Measurements from ENCODE around the gene ZBED3. TPM values are rescaled to one million over a fixed set of nuclear protein-coding genes. Genes with fewer than 3 reads are reported as not detected.

Gene ZBED3
- total RNA-seq, 4 donors from 2014 or later, result 0.83 to 3.7 (median 2.8) TPM

DNA sequence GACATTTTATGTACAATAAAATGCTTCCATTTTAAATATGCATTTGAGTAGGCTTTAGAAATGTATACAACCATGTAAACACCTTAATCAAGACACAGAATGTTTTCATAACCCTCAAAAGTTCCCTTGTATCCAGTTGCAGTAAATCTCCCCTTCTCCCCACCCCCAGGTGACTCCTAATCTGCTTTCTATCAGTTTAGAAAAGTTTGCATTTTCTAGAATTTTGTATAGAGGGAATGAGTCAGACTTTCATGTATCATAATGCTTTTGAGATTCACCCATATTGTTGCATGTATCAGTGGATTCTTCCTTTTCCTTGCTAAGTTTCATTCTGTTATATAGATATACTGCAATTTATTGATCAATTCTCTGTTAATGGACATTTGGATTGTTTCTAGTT is 17.7 kb upstream of the ZBED3 start:
- no peak for TF ChIP-seq POLR2AphosphoS5 (IDR thresholded peaks at IDR 0.05)
- no peak for TF ChIP-seq EP300 (IDR thresholded peaks at IDR 0.05)
- TF ChIP-seq, protein P1, sequence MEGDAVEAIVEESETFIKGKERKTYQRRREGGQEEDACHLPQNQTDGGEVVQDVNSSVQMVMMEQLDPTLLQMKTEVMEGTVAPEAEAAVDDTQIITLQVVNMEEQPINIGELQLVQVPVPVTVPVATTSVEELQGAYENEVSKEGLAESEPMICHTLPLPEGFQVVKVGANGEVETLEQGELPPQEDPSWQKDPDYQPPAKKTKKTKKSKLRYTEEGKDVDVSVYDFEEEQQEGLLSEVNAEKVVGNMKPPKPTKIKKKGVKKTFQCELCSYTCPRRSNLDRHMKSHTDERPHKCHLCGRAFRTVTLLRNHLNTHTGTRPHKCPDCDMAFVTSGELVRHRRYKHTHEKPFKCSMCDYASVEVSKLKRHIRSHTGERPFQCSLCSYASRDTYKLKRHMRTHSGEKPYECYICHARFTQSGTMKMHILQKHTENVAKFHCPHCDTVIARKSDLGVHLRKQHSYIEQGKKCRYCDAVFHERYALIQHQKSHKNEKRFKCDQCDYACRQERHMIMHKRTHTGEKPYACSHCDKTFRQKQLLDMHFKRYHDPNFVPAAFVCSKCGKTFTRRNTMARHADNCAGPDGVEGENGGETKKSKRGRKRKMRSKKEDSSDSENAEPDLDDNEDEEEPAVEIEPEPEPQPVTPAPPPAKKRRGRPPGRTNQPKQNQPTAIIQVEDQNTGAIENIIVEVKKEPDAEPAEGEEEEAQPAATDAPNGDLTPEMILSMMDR (IDR thresholded peaks at IDR 0.05), result no peak
- no peak for TF ChIP-seq POLR2A (IDR thresholded peaks at IDR 0.05)
- no peaks in the 10 kb centered on the region for H3K9me3 ChIP-seq
- H3K27ac ChIP-seq, result no peak overlapping the region
- H3K4me3 ChIP-seq, result no peak overlapping the region
- no peak for DNase-seq (ENCODE audit: low spot score in 2 of 2)
- H3K36me3 ChIP-seq, result no peaks in the 10 kb centered on the region
- H3K27me3 ChIP-seq, result no peaks in the 10 kb centered on the region
- H3K4me1 ChIP-seq, result peaks cover 10% of the 10 kb centered on the region

DNA sequence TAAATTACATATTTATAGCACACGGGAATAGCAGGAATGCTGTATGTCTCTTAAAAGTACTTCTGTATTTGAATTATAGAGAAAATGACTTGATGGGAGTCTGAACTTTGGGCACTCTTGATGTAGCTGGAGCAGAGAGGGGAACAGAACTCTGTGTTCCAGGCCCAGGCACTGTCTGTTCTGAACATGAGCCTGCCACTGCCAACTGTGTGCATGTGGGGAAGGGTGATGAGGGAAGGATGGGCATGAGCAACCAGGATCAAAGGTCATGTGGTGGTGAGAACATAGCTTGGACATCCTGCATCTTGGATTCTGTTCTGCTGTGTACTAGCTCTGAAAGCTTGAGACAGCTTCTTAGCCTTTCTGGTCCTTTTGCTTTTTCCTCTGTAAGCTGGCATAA is 16.4 kb upstream of the ZBED3 start:
- Histone ChIP-seq H3K9me3 (no peaks in the 10 kb centered on the region), H3K27ac (peak overlapping the region; percentile 75), H3K4me3 (no peak overlapping the region), H3K36me3 (no peaks in the 10 kb centered on the region), H3K4me1 (peaks cover 10% of the 10 kb centered on the region), H3K27me3 (no peaks in the 10 kb centered on the region)
- DNase-seq (ENCODE audit: low spot score in 2 of 2), result no peak
- TF ChIP-seq POLR2A (IDR thresholded peaks at IDR 0.05) (no peak), EP300 (IDR thresholded peaks at IDR 0.05) (no peak), POLR2AphosphoS5 (IDR thresholded peaks at IDR 0.05) (peak in 1 of 3 donors; percentile 87)
- TF ChIP-seq, protein P1 (IDR thresholded peaks at IDR 0.05), result no peak
- WGBS, result 78% methylated on average over 1 of the region's 1 CpG

DNA sequence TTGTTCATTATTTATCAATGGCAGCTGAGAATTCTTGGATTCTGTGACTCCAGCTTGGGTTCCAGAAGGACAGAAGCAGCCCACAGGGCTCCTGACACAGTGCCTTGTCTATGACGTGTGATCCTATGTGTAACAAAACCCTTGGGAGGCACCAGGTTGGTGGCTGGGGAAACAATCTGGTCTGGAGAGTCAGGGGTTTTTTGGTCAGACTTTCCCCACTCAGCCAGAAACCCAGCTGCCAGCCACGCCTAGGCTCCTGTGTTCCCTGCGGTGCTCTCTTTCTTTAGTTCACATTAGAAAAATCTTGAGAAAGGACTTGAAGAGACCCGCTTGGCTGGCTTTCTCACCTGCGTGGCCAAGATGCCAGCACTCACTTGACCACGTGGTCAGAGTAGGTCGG is 15.5 kb upstream of the ZBED3 start:
- Histone ChIP-seq H3K36me3 (no peaks in the 10 kb centered on the region), H3K4me1 (peaks cover 10% of the 10 kb centered on the region), H3K9me3 (no peaks in the 10 kb centered on the region), H3K4me3 (no peak overlapping the region), H3K27ac (peak overlapping the region; percentile 80), H3K27me3 (no peaks in the 10 kb centered on the region)
- TF ChIP-seq EP300 (IDR thresholded peaks at IDR 0.05) (no peak), POLR2A (IDR thresholded peaks at IDR 0.05) (no peak), POLR2AphosphoS5 (IDR thresholded peaks at IDR 0.05) (no peak)
- TF ChIP-seq, protein P1 (IDR thresholded peaks at IDR 0.05), result no peak
- 82% methylated on average over 6 of the region's 7 CpGs for WGBS
- no peak for DNase-seq (ENCODE audit: low spot score in 2 of 2)

DNA sequence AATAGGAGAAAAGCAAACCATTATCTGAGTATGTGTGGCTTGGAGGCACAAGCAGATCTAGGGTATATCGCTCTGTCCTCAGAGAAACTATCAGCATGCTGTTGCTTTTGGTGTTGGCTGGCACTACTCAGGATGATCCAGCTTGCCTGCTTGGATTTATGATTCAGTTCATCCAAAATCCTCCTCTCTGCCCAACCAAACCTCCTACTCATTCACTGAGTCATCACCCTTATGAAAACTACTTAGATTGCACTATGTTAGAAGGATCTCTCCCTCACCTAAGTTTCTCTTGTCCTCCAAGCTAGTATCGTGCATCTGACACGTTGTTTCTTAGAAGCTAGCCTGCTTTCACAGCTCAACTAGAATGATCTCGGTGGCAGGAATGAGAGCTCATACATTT is 14.2 kb upstream of the ZBED3 start:
- Histone ChIP-seq H3K4me3 (no peak overlapping the region), H3K9me3 (no peaks in the 10 kb centered on the region), H3K27me3 (no peaks in the 10 kb centered on the region), H3K27ac (peak overlapping the region; percentile 80), H3K36me3 (no peaks in the 10 kb centered on the region), H3K4me1 (peaks cover 10% of the 10 kb centered on the region)
- WGBS, result 83% methylated on average over 4 of the region's 4 CpGs
- DNase-seq (ENCODE audit: low spot score in 2 of 2), result no peak
- TF ChIP-seq EP300 (IDR thresholded peaks at IDR 0.05) (no peak), POLR2AphosphoS5 (IDR thresholded peaks at IDR 0.05) (no peak), POLR2A (IDR thresholded peaks at IDR 0.05) (no peak)
- TF ChIP-seq, protein P1 (IDR thresholded peaks at IDR 0.05), result no peak

DNA sequence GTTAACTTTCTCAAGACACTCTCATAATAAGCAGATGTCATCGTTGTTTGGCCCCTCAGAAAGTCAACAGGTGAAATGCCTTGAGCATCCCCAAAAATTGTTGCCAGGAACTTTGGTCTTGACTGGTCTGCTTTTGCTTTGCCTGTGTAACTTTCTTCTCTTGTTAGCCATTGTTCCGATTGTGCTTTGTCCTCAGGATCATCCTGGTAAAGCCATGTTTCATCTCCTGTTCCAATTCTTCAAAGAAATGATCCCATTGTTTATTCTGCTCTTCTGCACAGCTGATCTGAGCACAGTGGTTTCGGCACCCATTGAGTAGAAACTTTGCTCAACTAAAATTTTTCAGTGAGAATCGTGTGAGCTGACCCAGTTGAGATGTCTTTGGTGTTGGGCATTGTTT is 8.1 kb upstream of the ZBED3 start:
- TF ChIP-seq, protein P1 (IDR thresholded peaks at IDR 0.05), result no peak
- TF ChIP-seq POLR2A (IDR thresholded peaks at IDR 0.05) (no peak), POLR2AphosphoS5 (IDR thresholded peaks at IDR 0.05) (no peak), EP300 (IDR thresholded peaks at IDR 0.05) (no peak)
- DNase-seq (ENCODE audit: low spot score in 2 of 2), result no peak
- H3K9me3 ChIP-seq, result no peaks in the 10 kb centered on the region
- no peak overlapping the region for H3K4me3 ChIP-seq
- no peaks in the 10 kb centered on the region for H3K36me3 ChIP-seq
- H3K27ac ChIP-seq, result no peak overlapping the region
- H3K4me1 ChIP-seq, result no peaks in the 10 kb centered on the region
- H3K27me3 ChIP-seq, result no peaks in the 10 kb centered on the region
- WGBS, result 94% methylated on average over 4 of the region's 4 CpGs
